GM12892 (cell line): ENCODE results near the gene SNCA.

ENCODE experiments used
- POLR2A ChIP-seq: IDR thresholded peaks from 2 replicates; pipeline ENCODE4 v1.6.1; 2011; ENCODE audit warnings: low read depth, low read length, control low read depth
- POLR2AphosphoS5 ChIP-seq: IDR thresholded peaks from 2 replicates; pipeline ENCODE4 v1.6.1; 2011; ENCODE audit warnings: low read depth, low read length, control low read depth
- TAF1 ChIP-seq: IDR thresholded peaks from 2 replicates; pipeline ENCODE4 v1.6.1; 2011; ENCODE audit warnings: low read depth, mild to moderate bottlenecking, control low read depth, low read length, borderline replicate concordance

DNA sequence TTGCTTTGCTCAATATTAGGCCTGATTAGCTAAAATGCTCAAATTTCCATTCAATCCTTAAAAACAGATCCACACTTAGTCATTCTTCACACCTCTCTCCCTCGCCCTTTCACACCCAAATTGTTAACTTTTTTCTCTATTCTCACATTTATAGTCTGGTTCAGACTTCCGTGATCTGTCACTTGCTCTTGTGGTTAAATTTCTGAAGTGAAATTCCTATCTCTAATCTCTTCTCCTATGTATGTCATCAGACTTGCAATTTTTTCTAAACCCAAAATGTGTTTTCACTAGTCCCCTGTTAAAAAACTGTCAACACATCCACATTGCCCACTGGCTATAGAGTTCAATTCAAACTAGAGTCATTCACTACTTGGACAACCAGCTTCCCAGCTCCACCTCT is 63.2 kb downstream of the SNCA start:
- no peak for TF ChIP-seq POLR2A
- TF ChIP-seq TAF1, result no peak
- TF ChIP-seq POLR2AphosphoS5, result no peak
